ENCODE data around the gene GALNTL6.

GALNTL6 gene

GRCh38 chr4:172982151-172982590 lies 1169.0 kb downstream of the GALNTL6 start:
- Histone ChIP-seq H3K9me2 (replicated peaks; ENCODE audit: insufficient read depth, low read length) (no peaks in the 10 kb centered on the region), H3K9me3 (ENCODE audit: insufficient read depth, low read length) (no peaks in the 10 kb centered on the region), H2AFZ (ENCODE audit: low read depth, low read length, severe bottlenecking) (no peak overlapping the region), H3F3A (ENCODE audit: insufficient read depth) (no peaks in the 10 kb centered on the region), H3K4me3 (ENCODE audit: insufficient read depth, low read length, poor library complexity, severe bottlenecking) (no peak overlapping the region), H3K79me2 (ENCODE audit: insufficient read depth, low read length) (no peaks in the 10 kb centered on the region), H3K4me2 (ENCODE audit: low read depth, low read length, poor library complexity, severe bottlenecking) (no peak overlapping the region), H3K36me3 (ENCODE audit: low read length) (no peaks in the 10 kb centered on the region), H3K27me3 (ENCODE audit: low read length) (0 out of 2 replicates have a peak, but pooled peaks cover 3% of the 10 kb centered on the region), H3K9ac (ENCODE audit: low read length) (no peak overlapping the region), H4K20me1 (ENCODE audit: low read depth, low read length) (no peaks in the 10 kb centered on the region), H3K27ac (ENCODE audit: low read depth, low read length) (no peak overlapping the region)
- no peak for TF ChIP-seq CTCF (IDR thresholded peaks at IDR 0.05; ENCODE audit: insufficient read depth, low read length, poor library complexity, severe bottlenecking)
- TF ChIP-seq EZH2phosphoT487 (conservative IDR thresholded peaks at IDR 0.05; ENCODE audit: low read length) = no peak

DNA sequence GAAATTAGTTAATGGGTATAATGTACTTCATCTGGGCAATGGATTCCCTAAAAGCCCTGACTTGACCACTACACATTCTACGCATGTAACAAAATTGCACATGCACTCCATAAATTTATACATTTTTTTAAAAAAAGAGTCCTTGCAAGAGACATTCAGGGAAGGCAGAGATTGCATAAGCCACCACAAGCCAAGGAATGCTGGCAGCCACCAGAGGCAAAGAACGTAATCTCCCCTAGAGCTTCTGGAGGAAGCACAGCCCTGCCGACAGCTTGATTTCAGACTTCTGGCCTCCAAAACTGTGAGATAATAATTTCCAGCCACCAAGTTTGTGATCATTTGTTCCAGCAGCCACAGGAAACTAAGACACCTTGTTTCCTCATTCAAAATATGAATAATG lies 1169.8 kb downstream of the GALNTL6 start:
- Histone ChIP-seq H3K27ac (ENCODE audit: low read depth, low read length) (no peak overlapping the region), H3K9me2 (replicated peaks; ENCODE audit: insufficient read depth, low read length) (no peaks in the 10 kb centered on the region)

DNA sequence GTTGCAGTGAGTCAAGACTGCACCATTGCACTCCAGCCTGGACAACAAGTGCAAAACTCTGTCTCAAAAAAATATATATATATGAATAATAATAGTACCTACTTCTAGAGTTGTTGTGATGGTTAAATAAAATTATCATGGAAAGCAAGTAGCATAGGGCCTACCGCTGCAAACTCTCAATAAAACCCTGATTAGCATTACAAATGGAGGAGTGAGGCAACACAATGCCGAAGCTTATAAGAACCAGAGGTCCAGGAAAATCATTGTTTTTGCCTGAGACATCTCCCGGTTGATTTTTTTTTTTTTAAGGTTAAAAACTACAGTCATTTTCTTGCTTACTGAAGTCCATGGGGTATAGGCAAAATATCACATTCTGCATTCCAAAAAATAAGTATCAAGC lies 1170.4 kb downstream of the GALNTL6 start:
- Histone ChIP-seq H3K4me2 (ENCODE audit: low read depth, low read length, poor library complexity, severe bottlenecking) (no peak overlapping the region), H4K20me1 (ENCODE audit: low read depth, low read length) (no peaks in the 10 kb centered on the region), H3K79me2 (ENCODE audit: insufficient read depth, low read length) (no peaks in the 10 kb centered on the region), H3F3A (ENCODE audit: insufficient read depth) (no peaks in the 10 kb centered on the region), H3K9ac (ENCODE audit: low read length) (no peak overlapping the region), H3K27ac (ENCODE audit: low read depth, low read length) (no peak overlapping the region), H3K4me3 (ENCODE audit: insufficient read depth, low read length, poor library complexity, severe bottlenecking) (no peak overlapping the region), H3K9me2 (replicated peaks; ENCODE audit: insufficient read depth, low read length) (no peaks in the 10 kb centered on the region), H2AFZ (ENCODE audit: low read depth, low read length, severe bottlenecking) (no peak overlapping the region), H3K27me3 (ENCODE audit: low read length) (0 out of 2 replicates have a peak, but pooled peaks cover 3% of the 10 kb centered on the region), H3K9me3 (ENCODE audit: insufficient read depth, low read length) (no peaks in the 10 kb centered on the region), H3K36me3 (ENCODE audit: low read length) (no peaks in the 10 kb centered on the region)
- no peak for TF ChIP-seq EZH2phosphoT487 (conservative IDR thresholded peaks at IDR 0.05; ENCODE audit: low read length)
- no peak for TF ChIP-seq CTCF (IDR thresholded peaks at IDR 0.05; ENCODE audit: insufficient read depth, low read length, poor library complexity, severe bottlenecking)

More for the DNA sequence above, 1169.8 kb downstream of the GALNTL6 start:
- Histone ChIP-seq H3K9ac (ENCODE audit: low read length) (no peak overlapping the region), H3K36me3 (ENCODE audit: low read length) (no peaks in the 10 kb centered on the region), H3K79me2 (ENCODE audit: insufficient read depth, low read length) (no peaks in the 10 kb centered on the region), H3K9me3 (ENCODE audit: insufficient read depth, low read length) (no peaks in the 10 kb centered on the region), H3F3A (ENCODE audit: insufficient read depth) (no peaks in the 10 kb centered on the region), H3K27me3 (ENCODE audit: low read length) (0 out of 2 replicates have a peak, but pooled peaks cover 3% of the 10 kb centered on the region), H2AFZ (ENCODE audit: low read depth, low read length, severe bottlenecking) (no peak overlapping the region), H3K4me2 (ENCODE audit: low read depth, low read length, poor library complexity, severe bottlenecking) (no peak overlapping the region), H4K20me1 (ENCODE audit: low read depth, low read length) (no peaks in the 10 kb centered on the region), H3K4me3 (ENCODE audit: insufficient read depth, low read length, poor library complexity, severe bottlenecking) (no peak overlapping the region)
- TF ChIP-seq CTCF (IDR thresholded peaks at IDR 0.05; ENCODE audit: insufficient read depth, low read length, poor library complexity, severe bottlenecking) (no peak), EZH2phosphoT487 (conservative IDR thresholded peaks at IDR 0.05; ENCODE audit: low read length) (no peak)
